ENCODE measurements around the gene STRIT1.

DNA sequence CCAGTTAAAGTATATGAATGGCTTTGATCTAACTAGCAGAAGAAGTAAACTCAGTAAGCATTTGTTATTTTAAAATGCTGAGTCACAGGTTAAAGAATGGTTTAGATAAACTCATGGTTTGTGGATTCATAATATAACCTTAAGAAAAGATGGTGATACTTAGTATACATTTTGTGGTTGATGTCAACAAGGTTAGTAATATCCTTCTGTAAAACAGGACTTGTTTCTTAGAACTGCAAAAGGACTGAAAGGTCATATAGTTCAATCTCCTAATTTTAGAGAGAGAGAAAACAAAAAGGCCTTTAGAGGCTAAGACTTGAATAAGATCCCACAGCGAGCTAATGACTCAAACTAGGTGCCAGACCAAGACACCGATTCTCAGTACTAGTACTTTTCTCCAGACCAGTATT, 50.0 kb downstream of the STRIT1 start:
- TF ChIP-seq POLR2A (IDR thresholded peaks at IDR 0.05; ENCODE audit: low read length), result no peak
- TF ChIP-seq GATA1 (IDR thresholded peaks at IDR 0.05; ENCODE audit: low read depth, low read length), result no peak

Measured in erythroblast (primary cell).